ENCODE measurements around the gene CRYAA.

The CRYAA gene

GRCh38 chr21:43192501-43193081 lies 23.8 kb downstream of the CRYAA start:
- DNase-seq (ENCODE audit: low read depth, low spot score) = no peak
- H3K4me3 ChIP-seq (ENCODE audit: low read depth, low read length) = no peak overlapping the region
- TF ChIP-seq CTCF (IDR thresholded peaks at IDR 0.05; ENCODE audit: low read depth, low read length) = no peak
- in situ Hi-C loops (cut with HindIII; ENCODE audit: low sequenced_read_pairs) = no loop called here

- no peak for DNase-seq (ENCODE audit: low read depth, low spot score)
- in situ Hi-C loops (cut with HindIII; ENCODE audit: low sequenced_read_pairs) = no loop called here
- TF ChIP-seq CTCF (IDR thresholded peaks at IDR 0.05; ENCODE audit: low read depth, low read length) = no peak
- H3K4me3 ChIP-seq (ENCODE audit: low read depth, low read length) = no peak overlapping the region
These were observed 24.4 kb downstream of the CRYAA start for GRCh38 chr21:43193088-43193650.

GRCh38 chr21:43193651-43194302 lies 25.0 kb downstream of the CRYAA start:
- H3K4me3 ChIP-seq (ENCODE audit: low read depth, low read length) = no peak overlapping the region
- in situ Hi-C loops (cut with HindIII; ENCODE audit: low sequenced_read_pairs) = no loop called here
- peak; percentile 76 for DNase-seq (ENCODE audit: low read depth, low spot score)
- no peak for TF ChIP-seq CTCF (IDR thresholded peaks at IDR 0.05; ENCODE audit: low read depth, low read length)

GRCh38 chr21:43194303-43195120 lies 25.7 kb downstream of the CRYAA start:
- in situ Hi-C loops (cut with HindIII; ENCODE audit: low sequenced_read_pairs) = no loop called here
- DNase-seq (ENCODE audit: low read depth, low spot score) = no peak
- TF ChIP-seq CTCF (IDR thresholded peaks at IDR 0.05; ENCODE audit: low read depth, low read length) = no peak
- no peak overlapping the region for H3K4me3 ChIP-seq (ENCODE audit: low read depth, low read length)

- DNase-seq (ENCODE audit: low read depth, low spot score) = no peak
- in situ Hi-C loops (cut with HindIII; ENCODE audit: low sequenced_read_pairs) = no loop called here
- no peak overlapping the region for H3K4me3 ChIP-seq (ENCODE audit: low read depth, low read length)
- TF ChIP-seq CTCF (IDR thresholded peaks at IDR 0.05; ENCODE audit: low read depth, low read length) = no peak
These were observed 26.6 kb downstream of the CRYAA start for GRCh38 chr21:43195121-43196021.

- no peak for DNase-seq (ENCODE audit: low read depth, low spot score)
- TF ChIP-seq CTCF (IDR thresholded peaks at IDR 0.05; ENCODE audit: low read depth, low read length) = no peak
- H3K4me3 ChIP-seq (ENCODE audit: low read depth, low read length) = no peak overlapping the region
- in situ Hi-C loops (cut with HindIII; ENCODE audit: low sequenced_read_pairs) = no loop called here
These were observed 28.0 kb downstream of the CRYAA start for GRCh38 chr21:43196826-43197225.
